ENCODE data around the gene EPHB1.

- TF ChIP-seq EZH2phosphoT487 (IDR thresholded peaks at IDR 0.05; ENCODE audit: insufficient read depth, low read depth) (no peak), EZH2 (IDR thresholded peaks at IDR 0.05; ENCODE audit: insufficient read depth, poor library complexity, severe bottlenecking) (no peak)
These were observed 283.2 kb downstream of the EPHB1 start for GRCh38 chr3:135078283-135078682.
